ENCODE data around the gene EPC1.

EPC1 gene

DNA sequence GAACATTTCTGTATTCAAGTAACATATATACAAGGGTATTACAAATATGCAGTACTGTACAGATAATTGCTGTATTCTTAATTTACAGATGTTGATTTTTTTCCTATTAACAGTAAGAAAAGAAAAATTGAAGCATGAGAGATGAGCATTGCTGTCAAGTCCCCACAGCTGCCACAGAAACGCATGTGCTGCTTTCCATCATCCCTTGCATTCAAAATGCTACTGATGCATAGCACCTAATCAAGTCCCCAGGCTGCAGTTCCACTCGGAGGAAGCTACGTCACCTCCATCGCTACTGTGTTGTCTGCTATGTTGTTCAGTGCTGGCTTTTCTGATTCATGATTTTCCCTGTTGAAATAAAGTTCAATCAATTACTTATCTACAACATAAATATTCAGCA is 78.2 kb downstream of the EPC1 start:
- Histone ChIP-seq H2BK12ac (ENCODE audit: low read length) (peak overlapping the region; percentile 42), H3K9ac (ENCODE audit: low read length) (no peak overlapping the region), H3K4ac (ENCODE audit: low read depth, low read length) (no peak overlapping the region), H3K27me3 (ENCODE audit: insufficient read depth, low read length) (no peaks in the 10 kb centered on the region), H3K14ac (ENCODE audit: low read length) (peak overlapping the region; percentile 77), H3K79me1 (ENCODE audit: low read length) (peaks cover 7% of the 10 kb centered on the region), H3K18ac (ENCODE audit: low read length) (no peak overlapping the region), H2BK5ac (ENCODE audit: low read depth, low read length, poor library complexity) (no peak overlapping the region), H3K36me3 (ENCODE audit: control insufficient read depth in 1 of 2, insufficient read depth in 2 of 2, low read length in 2 of 2) (peaks cover 9 to 18% of the 10 kb centered on the region in 2 experiments), H3K9me3 (ENCODE audit: insufficient read depth, low read depth, low read length) (no peaks in the 10 kb centered on the region), H4K91ac (ENCODE audit: low read depth, low read length) (peak overlapping the region; percentile 50), H2AFZ (ENCODE audit: insufficient read depth, low read length, poor library complexity) (no peak overlapping the region), H3K23ac (ENCODE audit: low read length) (no peak overlapping the region), H4K8ac (ENCODE audit: low read depth, low read length) (no peak overlapping the region), H4K12ac (ENCODE audit: low read depth, low read length) (no peak overlapping the region), H3K79me2 (ENCODE audit: control insufficient read depth, insufficient read depth, low read length, poor library complexity) (no peaks in the 10 kb centered on the region), H3K27ac (ENCODE audit: low read depth, low read length) (peak overlapping the region; percentile 6), H2BK120ac (ENCODE audit: insufficient read depth, low read length, poor library complexity) (no peak overlapping the region), H3K4me2 (ENCODE audit: low read length) (no peak overlapping the region), H3K4me3 (ENCODE audit: low read depth, low read length) (no peak overlapping the region), H3K4me1 (ENCODE audit: control insufficient read depth in 1 of 2, insufficient read depth in 2 of 2, low read length in 2 of 2) (peaks cover 6 to 9% of the 10 kb centered on the region in 2 experiments), H2AK5ac (ENCODE audit: low read length) (no peak overlapping the region)
- no peak for DNase-seq
- WGBS (ENCODE audit: extremely low coverage, insufficient coverage, insufficient read length), result no CpG with 5 or more reads among the region's 4 CpGs

DNA sequence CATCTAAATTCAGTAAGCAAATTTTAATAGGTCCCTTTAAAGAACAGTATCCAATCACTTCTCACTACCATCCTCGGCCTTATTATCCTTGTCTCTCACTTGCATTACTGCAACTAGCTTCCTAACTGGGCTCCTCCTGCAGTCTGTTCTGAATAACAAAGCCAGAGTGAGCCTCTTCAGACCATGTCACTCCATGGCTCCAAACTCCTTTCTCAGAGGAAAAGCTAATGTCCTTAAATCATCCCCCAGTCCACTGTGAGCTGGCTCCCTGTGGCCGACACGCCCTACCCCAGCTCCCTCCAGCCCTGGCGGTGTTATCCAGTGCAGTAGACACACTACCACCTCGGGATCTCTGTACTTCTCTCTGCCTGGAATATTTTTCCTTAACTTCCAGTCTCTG is 80.0 kb downstream of the EPC1 start:
- Histone ChIP-seq H2BK12ac (ENCODE audit: low read length) (peak overlapping the region; percentile 32), H3K14ac (ENCODE audit: low read length) (peak overlapping the region; percentile 42), H3K18ac (ENCODE audit: low read length) (peak overlapping the region; percentile 84), H4K12ac (ENCODE audit: low read depth, low read length) (no peak overlapping the region), H3K27me3 (ENCODE audit: insufficient read depth, low read length) (no peaks in the 10 kb centered on the region), H2BK120ac (ENCODE audit: insufficient read depth, low read length, poor library complexity) (no peak overlapping the region), H3K79me2 (ENCODE audit: control insufficient read depth, insufficient read depth, low read length, poor library complexity) (no peaks in the 10 kb centered on the region), H3K23ac (ENCODE audit: low read length) (no peak overlapping the region), H4K91ac (ENCODE audit: low read depth, low read length) (peak overlapping the region; percentile 63), H3K79me1 (ENCODE audit: low read length) (peaks cover 7% of the 10 kb centered on the region), H3K4ac (ENCODE audit: low read depth, low read length) (peak overlapping the region; percentile 77), H3K27ac (ENCODE audit: low read depth, low read length) (no peak overlapping the region), H2AFZ (ENCODE audit: insufficient read depth, low read length, poor library complexity) (no peak overlapping the region), H3K36me3 (ENCODE audit: control insufficient read depth in 1 of 2, insufficient read depth in 2 of 2, low read length in 2 of 2) (peaks cover 9 to 15% of the 10 kb centered on the region in 2 experiments), H3K4me3 (ENCODE audit: low read depth, low read length) (no peak overlapping the region), H3K9me3 (ENCODE audit: insufficient read depth, low read depth, low read length) (no peaks in the 10 kb centered on the region), H2AK5ac (ENCODE audit: low read length) (no peak overlapping the region), H3K4me2 (ENCODE audit: low read length) (no peak overlapping the region), H4K8ac (ENCODE audit: low read depth, low read length) (peak overlapping the region; percentile 40), H3K4me1 (ENCODE audit: control insufficient read depth in 1 of 2, insufficient read depth in 2 of 2, low read length in 2 of 2) (peaks cover 6 to 13% of the 10 kb centered on the region in 2 experiments), H2BK5ac (ENCODE audit: low read depth, low read length, poor library complexity) (peak overlapping the region; percentile 21), H3K9ac (ENCODE audit: low read length) (no peak overlapping the region)
- no CpG with 5 or more reads among the region's 5 CpGs for WGBS (ENCODE audit: extremely low coverage, insufficient coverage, insufficient read length)
- no peak for DNase-seq

DNA sequence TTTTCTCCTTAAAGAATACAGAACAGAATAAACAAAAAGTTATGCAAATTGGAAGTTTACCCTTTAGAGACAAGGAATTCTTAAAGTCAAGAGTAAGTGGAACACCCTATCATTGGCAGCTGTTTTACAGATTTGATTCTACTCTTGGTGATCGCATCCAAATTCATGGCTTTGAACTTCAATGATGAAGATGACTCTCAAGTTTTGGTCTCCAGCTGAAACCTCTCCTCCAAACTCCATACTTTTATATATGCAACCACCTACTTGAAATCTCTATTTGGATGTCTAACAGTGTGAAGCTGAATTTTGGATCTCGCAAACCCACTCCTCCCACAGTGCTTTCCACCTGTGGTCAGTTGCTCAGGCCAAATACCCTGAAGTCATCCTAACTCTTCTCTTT is 80.4 kb downstream of the EPC1 start:
- Histone ChIP-seq H2BK12ac (ENCODE audit: low read length) (no peak overlapping the region), H2BK5ac (ENCODE audit: low read depth, low read length, poor library complexity) (no peak overlapping the region), H3K36me3 (ENCODE audit: control insufficient read depth in 1 of 2, insufficient read depth in 2 of 2, low read length in 2 of 2) (peaks cover 9 to 12% of the 10 kb centered on the region in 2 experiments), H3K79me2 (ENCODE audit: control insufficient read depth, insufficient read depth, low read length, poor library complexity) (no peaks in the 10 kb centered on the region), H2BK120ac (ENCODE audit: insufficient read depth, low read length, poor library complexity) (no peak overlapping the region), H3K23ac (ENCODE audit: low read length) (no peak overlapping the region), H3K18ac (ENCODE audit: low read length) (no peak overlapping the region), H3K27ac (ENCODE audit: low read depth, low read length) (no peak overlapping the region), H3K4me3 (ENCODE audit: low read depth, low read length) (no peak overlapping the region), H4K8ac (ENCODE audit: low read depth, low read length) (no peak overlapping the region), H3K4me2 (ENCODE audit: low read length) (no peak overlapping the region), H2AFZ (ENCODE audit: insufficient read depth, low read length, poor library complexity) (no peak overlapping the region), H4K91ac (ENCODE audit: low read depth, low read length) (no peak overlapping the region), H3K14ac (ENCODE audit: low read length) (no peak overlapping the region), H2AK5ac (ENCODE audit: low read length) (no peak overlapping the region), H3K4me1 (ENCODE audit: control insufficient read depth in 1 of 2, insufficient read depth in 2 of 2, low read length in 2 of 2) (peaks cover 6 to 13% of the 10 kb centered on the region in 2 experiments), H4K12ac (ENCODE audit: low read depth, low read length) (no peak overlapping the region), H3K27me3 (ENCODE audit: insufficient read depth, low read length) (no peaks in the 10 kb centered on the region), H3K9me3 (ENCODE audit: insufficient read depth, low read depth, low read length) (no peaks in the 10 kb centered on the region), H3K9ac (ENCODE audit: low read length) (no peak overlapping the region), H3K4ac (ENCODE audit: low read depth, low read length) (no peak overlapping the region), H3K79me1 (ENCODE audit: low read length) (peaks cover 7% of the 10 kb centered on the region)
- WGBS (ENCODE audit: extremely low coverage, insufficient coverage, insufficient read length), result no CpG with 5 or more reads among the region's 2 CpGs
- DNase-seq, result no peak

DNA sequence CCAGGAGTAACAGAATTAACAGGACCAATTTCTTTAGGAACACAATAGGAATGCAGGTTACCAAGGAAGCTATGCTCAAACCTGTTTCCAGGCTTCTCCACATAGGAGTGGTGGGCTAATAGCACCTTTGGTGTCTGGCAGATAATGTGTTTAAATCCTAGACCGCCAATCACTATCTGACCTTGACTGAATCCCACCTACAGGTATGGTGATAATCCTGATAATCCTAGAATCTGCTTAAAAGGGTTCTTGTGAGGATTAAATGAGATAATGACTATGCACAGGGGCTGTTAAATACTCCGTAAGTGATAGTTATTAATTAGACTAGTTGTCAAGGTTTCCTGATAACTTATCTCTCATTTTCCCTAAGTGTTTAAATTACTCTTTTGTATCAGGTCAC is 81.2 kb downstream of the EPC1 start:
- Histone ChIP-seq H4K8ac (ENCODE audit: low read depth, low read length) (no peak overlapping the region), H3K27me3 (ENCODE audit: insufficient read depth, low read length) (no peaks in the 10 kb centered on the region), H3K4ac (ENCODE audit: low read depth, low read length) (no peak overlapping the region), H2BK120ac (ENCODE audit: insufficient read depth, low read length, poor library complexity) (no peak overlapping the region), H3K27ac (ENCODE audit: low read depth, low read length) (no peak overlapping the region), H2BK5ac (ENCODE audit: low read depth, low read length, poor library complexity) (no peak overlapping the region), H3K9ac (ENCODE audit: low read length) (no peak overlapping the region), H2BK12ac (ENCODE audit: low read length) (no peak overlapping the region), H2AK5ac (ENCODE audit: low read length) (no peak overlapping the region), H3K79me2 (ENCODE audit: control insufficient read depth, insufficient read depth, low read length, poor library complexity) (no peaks in the 10 kb centered on the region), H3K4me3 (ENCODE audit: low read depth, low read length) (no peak overlapping the region), H3K36me3 (ENCODE audit: control insufficient read depth in 1 of 2, insufficient read depth in 2 of 2, low read length in 2 of 2) (peaks cover 5 to 6% of the 10 kb centered on the region in 2 experiments), H3K14ac (ENCODE audit: low read length) (no peak overlapping the region), H3K4me1 (ENCODE audit: control insufficient read depth in 1 of 2, insufficient read depth in 2 of 2, low read length in 2 of 2) (peaks cover 6 to 13% of the 10 kb centered on the region in 2 experiments), H4K12ac (ENCODE audit: low read depth, low read length) (no peak overlapping the region), H3K18ac (ENCODE audit: low read length) (no peak overlapping the region), H3K23ac (ENCODE audit: low read length) (no peak overlapping the region), H3K9me3 (ENCODE audit: insufficient read depth, low read depth, low read length) (no peaks in the 10 kb centered on the region), H3K79me1 (ENCODE audit: low read length) (peaks cover 5% of the 10 kb centered on the region), H4K91ac (ENCODE audit: low read depth, low read length) (no peak overlapping the region), H2AFZ (ENCODE audit: insufficient read depth, low read length, poor library complexity) (no peak overlapping the region), H3K4me2 (ENCODE audit: low read length) (no peak overlapping the region)
- no CpG with 5 or more reads among the region's 2 CpGs for WGBS (ENCODE audit: extremely low coverage, insufficient coverage, insufficient read length)
- DNase-seq, result no peak
